ENCODE data around the gene SREBF2.

The SREBF2 gene

DNA sequence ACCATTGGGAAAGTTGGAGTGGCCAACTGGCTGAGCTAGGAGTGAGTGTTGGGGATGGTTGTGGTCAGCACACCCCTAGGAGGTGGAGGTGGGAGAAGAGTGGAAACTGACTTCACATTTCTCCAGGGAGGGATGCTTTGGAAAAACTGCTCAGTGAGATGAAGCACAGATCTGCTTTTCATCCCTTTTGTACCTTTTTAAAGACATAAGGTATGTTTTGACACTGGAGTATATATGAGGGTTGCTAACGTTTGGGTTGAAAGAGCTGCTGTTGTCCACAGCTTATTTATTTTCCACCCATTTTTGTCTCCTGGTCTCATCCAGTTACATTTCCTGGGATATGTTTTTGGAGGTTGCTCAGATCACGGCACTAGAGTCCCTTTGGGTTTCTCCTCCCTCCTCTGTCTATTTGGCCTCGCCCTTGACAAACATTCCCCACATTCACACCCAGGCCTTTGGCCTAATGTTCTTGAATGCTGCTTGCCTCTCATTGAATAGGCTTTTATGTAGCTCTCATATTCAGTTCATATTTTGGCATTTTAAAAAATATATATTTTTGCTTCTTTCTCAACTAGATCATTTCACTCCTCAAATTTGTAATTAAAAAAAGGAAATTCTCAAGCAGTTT is 8.3 kb downstream of the SREBF2 start:
- H3K4me3 ChIP-seq (ENCODE audit: control insufficient read depth, low read depth, low read length) = no peak overlapping the region
- TF ChIP-seq, protein P1, sequence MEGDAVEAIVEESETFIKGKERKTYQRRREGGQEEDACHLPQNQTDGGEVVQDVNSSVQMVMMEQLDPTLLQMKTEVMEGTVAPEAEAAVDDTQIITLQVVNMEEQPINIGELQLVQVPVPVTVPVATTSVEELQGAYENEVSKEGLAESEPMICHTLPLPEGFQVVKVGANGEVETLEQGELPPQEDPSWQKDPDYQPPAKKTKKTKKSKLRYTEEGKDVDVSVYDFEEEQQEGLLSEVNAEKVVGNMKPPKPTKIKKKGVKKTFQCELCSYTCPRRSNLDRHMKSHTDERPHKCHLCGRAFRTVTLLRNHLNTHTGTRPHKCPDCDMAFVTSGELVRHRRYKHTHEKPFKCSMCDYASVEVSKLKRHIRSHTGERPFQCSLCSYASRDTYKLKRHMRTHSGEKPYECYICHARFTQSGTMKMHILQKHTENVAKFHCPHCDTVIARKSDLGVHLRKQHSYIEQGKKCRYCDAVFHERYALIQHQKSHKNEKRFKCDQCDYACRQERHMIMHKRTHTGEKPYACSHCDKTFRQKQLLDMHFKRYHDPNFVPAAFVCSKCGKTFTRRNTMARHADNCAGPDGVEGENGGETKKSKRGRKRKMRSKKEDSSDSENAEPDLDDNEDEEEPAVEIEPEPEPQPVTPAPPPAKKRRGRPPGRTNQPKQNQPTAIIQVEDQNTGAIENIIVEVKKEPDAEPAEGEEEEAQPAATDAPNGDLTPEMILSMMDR (conservative IDR thresholded peaks at IDR 0.05; ENCODE audit: control insufficient read depth, insufficient read depth, low read depth, low read length) = no peak
- no peak for DNase-seq (ENCODE audit: low read depth)

DNA sequence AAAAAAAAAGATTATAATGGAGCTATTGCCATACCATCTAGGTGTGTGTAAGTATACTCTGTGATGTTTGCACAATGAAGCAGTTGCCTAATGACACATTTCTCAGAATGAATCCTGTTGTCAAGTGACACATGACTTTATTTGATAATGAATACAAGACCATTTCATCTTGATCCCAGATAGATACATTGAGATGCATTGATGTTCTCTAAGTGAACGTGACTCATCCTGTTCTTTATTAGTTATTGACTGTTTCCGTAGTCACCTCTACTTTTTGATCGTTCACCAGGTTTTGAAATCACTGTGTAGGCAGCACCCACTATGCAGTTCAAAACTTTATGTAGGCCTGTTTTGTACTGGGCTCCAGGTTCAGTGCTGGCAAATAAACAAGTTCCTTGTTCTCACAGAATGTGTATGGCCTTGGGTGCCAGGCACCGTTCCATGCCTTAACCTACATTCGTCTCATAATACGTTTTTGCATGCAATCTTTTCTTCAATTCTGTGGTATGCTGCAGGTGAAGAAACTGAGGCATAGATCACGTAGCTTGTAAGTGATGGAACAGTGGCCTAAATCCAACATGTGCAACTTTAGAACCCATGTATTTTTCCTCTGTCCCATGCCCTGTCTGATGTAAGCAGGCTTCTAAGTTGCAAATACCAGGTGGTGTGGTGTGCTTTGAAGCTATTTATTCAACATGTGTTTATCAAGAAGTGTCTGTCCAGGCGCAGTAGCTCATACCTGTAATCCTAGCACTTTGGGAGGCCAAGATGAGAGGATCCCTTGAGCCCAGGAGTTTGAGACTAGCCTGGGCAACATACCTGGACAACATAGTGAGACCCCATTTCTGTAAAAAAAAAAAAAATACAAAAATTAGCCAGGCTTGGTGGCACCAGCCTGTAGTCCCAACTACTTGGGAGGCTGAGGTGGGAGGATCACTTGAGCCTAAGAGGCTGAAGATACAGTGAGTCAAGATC is 10.4 kb downstream of the SREBF2 start:
- no peak overlapping the region for H3K4me3 ChIP-seq (ENCODE audit: control insufficient read depth, low read depth, low read length)
- TF ChIP-seq, protein P1 (conservative IDR thresholded peaks at IDR 0.05; ENCODE audit: control insufficient read depth, insufficient read depth, low read depth, low read length) = no peak
- DNase-seq (ENCODE audit: low read depth) = no peak

DNA sequence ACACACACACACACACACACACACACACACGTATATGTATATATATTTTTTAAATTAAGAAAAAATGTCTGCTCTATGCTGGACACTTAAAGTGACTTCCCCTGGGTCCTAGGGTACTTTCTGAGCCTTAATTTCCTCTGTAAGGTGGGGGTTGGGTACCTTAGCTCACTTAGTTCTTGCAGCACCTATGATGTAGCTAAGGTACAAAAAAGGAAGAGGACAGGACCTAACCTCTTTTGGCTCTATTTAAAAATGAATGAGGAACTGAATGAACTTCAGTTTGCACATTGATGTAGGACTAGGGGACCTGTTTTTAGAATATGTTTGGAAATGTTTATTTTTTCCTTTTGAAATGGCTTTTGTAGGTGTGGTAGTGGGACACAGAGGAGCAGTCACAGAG is 11.1 kb downstream of the SREBF2 start:
- TF ChIP-seq, protein P1 (conservative IDR thresholded peaks at IDR 0.05; ENCODE audit: control insufficient read depth, insufficient read depth, low read depth, low read length) = no peak
- no peak for DNase-seq (ENCODE audit: low read depth)
- H3K4me3 ChIP-seq (ENCODE audit: control insufficient read depth, low read depth, low read length) = no peak overlapping the region

DNA sequence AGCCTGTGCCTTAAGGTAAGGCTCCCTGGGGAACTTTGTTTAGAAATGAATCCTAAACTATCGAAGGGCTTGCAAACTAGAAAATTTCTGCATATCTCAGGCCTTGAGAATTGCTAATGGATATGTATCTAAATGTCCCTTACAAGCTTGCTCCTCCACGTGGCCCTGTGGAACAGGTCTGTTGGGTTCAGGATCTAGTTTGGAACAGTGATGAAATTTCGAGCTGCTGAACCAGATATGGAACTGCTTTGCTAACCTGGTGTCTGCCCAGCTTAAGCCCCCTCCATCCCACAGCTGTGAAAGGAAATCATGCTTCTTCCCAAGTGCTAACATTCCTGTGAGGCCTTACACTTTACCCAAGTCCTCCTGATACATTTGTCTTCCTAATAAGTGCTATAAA is 11.6 kb downstream of the SREBF2 start:
- H3K4me3 ChIP-seq (ENCODE audit: control insufficient read depth, low read depth, low read length) = no peak overlapping the region
- TF ChIP-seq, protein P1 (conservative IDR thresholded peaks at IDR 0.05; ENCODE audit: control insufficient read depth, insufficient read depth, low read depth, low read length) = no peak
- DNase-seq (ENCODE audit: low read depth) = no peak

DNA sequence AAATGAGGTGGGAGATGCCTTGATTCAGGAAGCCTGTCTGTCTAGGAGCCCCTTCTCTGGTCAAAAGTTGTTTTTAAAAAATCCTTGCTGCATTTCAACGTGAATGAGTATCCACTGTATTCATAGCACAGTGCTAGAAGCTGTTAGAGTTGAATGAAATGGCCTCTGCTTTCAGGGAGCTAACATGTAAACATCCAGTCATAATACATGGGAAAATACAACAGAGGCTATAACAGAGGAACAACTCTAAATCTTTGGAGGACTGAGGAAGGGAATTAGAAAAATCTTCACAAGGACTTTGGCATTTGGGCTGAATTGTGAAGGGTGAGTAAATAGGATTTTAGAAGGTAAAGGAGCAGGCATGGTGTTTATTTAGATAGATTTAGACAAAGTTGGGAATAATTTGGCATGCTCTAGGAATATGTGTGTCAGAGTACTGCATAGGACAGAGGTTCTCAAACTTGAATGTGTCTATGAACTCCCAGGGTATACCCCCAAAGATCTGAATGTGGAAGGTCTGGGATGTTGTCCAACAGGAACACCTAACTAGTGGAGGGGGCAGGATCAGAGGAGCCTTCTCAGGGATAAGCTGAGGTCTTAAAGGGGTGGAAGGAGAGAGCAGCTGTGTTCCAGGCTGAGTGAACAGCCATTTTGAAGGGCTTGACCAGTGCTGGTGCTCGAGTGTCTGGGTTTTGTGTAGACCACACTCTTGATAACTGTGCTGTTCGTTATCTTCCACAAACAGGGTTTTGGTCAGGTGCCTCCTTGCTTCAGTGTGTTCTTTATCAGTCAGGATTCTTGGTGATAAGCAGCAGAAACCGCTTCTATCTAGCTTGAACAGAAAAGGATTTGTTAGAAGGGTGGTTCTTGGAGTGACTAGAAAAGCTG is 12.7 kb downstream of the SREBF2 start:
- TF ChIP-seq, protein P1 (conservative IDR thresholded peaks at IDR 0.05; ENCODE audit: control insufficient read depth, insufficient read depth, low read depth, low read length) = no peak
- no peak overlapping the region for H3K4me3 ChIP-seq (ENCODE audit: control insufficient read depth, low read depth, low read length)
- DNase-seq (ENCODE audit: low read depth) = no peak

DNA sequence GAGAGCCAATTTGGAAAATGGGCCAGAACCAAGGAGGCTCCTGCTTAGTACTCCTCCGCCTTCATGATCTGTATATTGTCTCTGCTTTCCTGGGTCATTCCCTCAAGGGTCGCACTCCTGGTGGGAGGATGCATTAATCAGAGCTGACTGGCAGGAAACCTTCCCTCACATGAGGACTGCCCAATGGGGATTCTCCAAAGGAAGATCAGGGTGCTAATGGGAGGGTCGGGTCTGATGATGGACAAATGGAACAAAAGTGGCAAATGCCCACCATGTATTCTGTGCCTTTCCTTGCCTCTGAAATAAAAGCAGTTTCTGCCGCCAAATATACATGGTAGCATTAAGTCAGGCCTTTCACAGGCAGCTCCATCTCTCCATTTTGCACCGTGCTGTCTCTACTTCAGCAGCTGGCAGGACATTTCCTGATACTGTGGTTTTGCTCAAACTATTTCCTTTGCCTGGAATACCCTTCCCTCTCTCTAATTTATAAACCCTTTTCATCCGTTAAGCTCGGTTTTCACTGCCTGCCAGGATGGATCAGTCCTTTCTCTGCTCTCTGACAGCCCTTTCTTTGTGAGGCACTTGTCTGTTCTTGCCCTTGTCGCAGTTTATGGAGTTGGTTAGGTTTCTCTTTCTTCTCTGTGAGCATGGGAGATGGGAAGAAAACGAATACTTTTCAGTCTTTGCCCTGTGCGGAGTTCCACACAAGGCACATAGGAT is 13.5 kb downstream of the SREBF2 start:
- H3K4me3 ChIP-seq (ENCODE audit: control insufficient read depth, low read depth, low read length) = no peak overlapping the region
- TF ChIP-seq, protein P1 (conservative IDR thresholded peaks at IDR 0.05; ENCODE audit: control insufficient read depth, insufficient read depth, low read depth, low read length) = no peak
- DNase-seq (ENCODE audit: low read depth) = no peak
